Measurements from ENCODE around the gene ALG9.

Gene ALG9

GRCh38 chr11:111846063-111846462 is 25.3 kb downstream of the ALG9 start:
- no peak overlapping the region for H3K27ac ChIP-seq (ENCODE audit: extremely low read depth, low read depth, low read length)
- no peak for TF ChIP-seq ZNF114 (tag by site-specific recombination; IDR thresholded peaks at IDR 0.05)
- no peaks in the 10 kb centered on the region for H3K9me3 ChIP-seq (ENCODE audit: control insufficient read depth, insufficient read depth, low read depth, low read length)
- ChIA-PET POLR2A (interaction anchor here (0.7 kb wide), 1 partner anchor 25 kb away, joined by 3 read pairs; the partner anchor contains the start of gene ALG9), CTCF (interaction anchor here (0.9 to 1.3 kb wide), 2 partner anchors 32 to 136 kb away, joined by 3 read pairs; no protein-coding TSS in a partner anchor)
- no peak overlapping the region for H3K4me3 ChIP-seq (ENCODE audit: low read depth, low read length)
- H3K36me3 ChIP-seq (ENCODE audit: control insufficient read depth in 2 of 2, insufficient read depth in 1 of 2, low read length in 2 of 2), result peaks cover 0 to 58% of the 10 kb centered on the region in 2 experiments; a peak in 2 of 3 replicates
- H3K4me1 ChIP-seq (ENCODE audit: control insufficient read depth, insufficient read depth, low read length), result no peaks in the 10 kb centered on the region

- H3K36me3 ChIP-seq (ENCODE audit: control insufficient read depth in 2 of 2, insufficient read depth in 1 of 2, low read length in 2 of 2), result peaks cover 0 to 53% of the 10 kb centered on the region in 2 experiments; a peak in 2 of 3 replicates
- CTCF ChIA-PET, result interaction anchor here (0.6 to 1.3 kb wide), 6 partner anchors 33 to 281 kb away, joined by 3 to 4 read pairs (median 3); no protein-coding TSS in a partner anchor
- H3K9me3 ChIP-seq (ENCODE audit: control insufficient read depth, insufficient read depth, low read depth, low read length), result no peaks in the 10 kb centered on the region
- no peak for TF ChIP-seq ZNF658 (tag by site-specific recombination; IDR thresholded peaks at IDR 0.05)
- no peak for TF ChIP-seq OVOL3 (tag by site-specific recombination; IDR thresholded peaks at IDR 0.05)
- TF ChIP-seq, protein P1, sequence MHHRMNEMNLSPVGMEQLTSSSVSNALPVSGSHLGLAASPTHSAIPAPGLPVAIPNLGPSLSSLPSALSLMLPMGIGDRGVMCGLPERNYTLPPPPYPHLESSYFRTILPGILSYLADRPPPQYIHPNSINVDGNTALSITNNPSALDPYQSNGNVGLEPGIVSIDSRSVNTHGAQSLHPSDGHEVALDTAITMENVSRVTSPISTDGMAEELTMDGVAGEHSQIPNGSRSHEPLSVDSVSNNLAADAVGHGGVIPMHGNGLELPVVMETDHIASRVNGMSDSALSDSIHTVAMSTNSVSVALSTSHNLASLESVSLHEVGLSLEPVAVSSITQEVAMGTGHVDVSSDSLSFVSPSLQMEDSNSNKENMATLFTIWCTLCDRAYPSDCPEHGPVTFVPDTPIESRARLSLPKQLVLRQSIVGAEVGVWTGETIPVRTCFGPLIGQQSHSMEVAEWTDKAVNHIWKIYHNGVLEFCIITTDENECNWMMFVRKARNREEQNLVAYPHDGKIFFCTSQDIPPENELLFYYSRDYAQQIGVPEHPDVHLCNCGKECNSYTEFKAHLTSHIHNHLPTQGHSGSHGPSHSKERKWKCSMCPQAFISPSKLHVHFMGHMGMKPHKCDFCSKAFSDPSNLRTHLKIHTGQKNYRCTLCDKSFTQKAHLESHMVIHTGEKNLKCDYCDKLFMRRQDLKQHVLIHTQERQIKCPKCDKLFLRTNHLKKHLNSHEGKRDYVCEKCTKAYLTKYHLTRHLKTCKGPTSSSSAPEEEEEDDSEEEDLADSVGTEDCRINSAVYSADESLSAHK (tag by site-specific recombination; IDR thresholded peaks at IDR 0.05), result no peak
- no peak for TF ChIP-seq ZNF837 (tag by site-specific recombination; IDR thresholded peaks at IDR 0.05)
- TF ChIP-seq RBAK (tag by site-specific recombination; IDR thresholded peaks at IDR 0.05), result no peak
- TF ChIP-seq, protein P2, sequence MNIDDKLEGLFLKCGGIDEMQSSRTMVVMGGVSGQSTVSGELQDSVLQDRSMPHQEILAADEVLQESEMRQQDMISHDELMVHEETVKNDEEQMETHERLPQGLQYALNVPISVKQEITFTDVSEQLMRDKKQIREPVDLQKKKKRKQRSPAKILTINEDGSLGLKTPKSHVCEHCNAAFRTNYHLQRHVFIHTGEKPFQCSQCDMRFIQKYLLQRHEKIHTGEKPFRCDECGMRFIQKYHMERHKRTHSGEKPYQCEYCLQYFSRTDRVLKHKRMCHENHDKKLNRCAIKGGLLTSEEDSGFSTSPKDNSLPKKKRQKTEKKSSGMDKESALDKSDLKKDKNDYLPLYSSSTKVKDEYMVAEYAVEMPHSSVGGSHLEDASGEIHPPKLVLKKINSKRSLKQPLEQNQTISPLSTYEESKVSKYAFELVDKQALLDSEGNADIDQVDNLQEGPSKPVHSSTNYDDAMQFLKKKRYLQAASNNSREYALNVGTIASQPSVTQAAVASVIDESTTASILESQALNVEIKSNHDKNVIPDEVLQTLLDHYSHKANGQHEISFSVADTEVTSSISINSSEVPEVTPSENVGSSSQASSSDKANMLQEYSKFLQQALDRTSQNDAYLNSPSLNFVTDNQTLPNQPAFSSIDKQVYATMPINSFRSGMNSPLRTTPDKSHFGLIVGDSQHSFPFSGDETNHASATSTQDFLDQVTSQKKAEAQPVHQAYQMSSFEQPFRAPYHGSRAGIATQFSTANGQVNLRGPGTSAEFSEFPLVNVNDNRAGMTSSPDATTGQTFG (tag by site-specific recombination; IDR thresholded peaks at IDR 0.05; ENCODE audit: borderline replicate concordance), result no peak
- TF ChIP-seq, protein P3, sequence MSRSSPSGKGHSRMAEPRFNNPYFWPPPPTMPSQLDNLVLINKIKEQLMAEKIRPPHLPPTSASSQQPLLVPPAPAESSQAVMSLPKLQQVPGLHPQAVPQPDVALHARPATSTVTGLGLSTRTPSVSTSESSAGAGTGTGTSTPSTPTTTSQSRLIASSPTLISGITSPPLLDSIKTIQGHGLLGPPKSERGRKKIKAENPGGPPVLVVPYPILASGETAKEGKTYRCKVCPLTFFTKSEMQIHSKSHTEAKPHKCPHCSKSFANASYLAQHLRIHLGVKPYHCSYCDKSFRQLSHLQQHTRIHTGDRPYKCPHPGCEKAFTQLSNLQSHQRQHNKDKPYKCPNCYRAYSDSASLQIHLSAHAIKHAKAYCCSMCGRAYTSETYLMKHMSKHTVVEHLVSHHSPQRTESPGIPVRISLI (tag by site-specific recombination; IDR thresholded peaks at IDR 0.05), result no peak
- TF ChIP-seq ZBTB7A (tag by site-specific recombination; IDR thresholded peaks at IDR 0.05; ENCODE audit: low read depth), result no peak
- no peak for TF ChIP-seq ZNF626 (tag by site-specific recombination; IDR thresholded peaks at IDR 0.05)
- TF ChIP-seq ZNF791 (tag by site-specific recombination; IDR thresholded peaks at IDR 0.05), result no peak
- TF ChIP-seq ZNF514 (tag by site-specific recombination; IDR thresholded peaks at IDR 0.05), result no peak
- TF ChIP-seq, protein P4, sequence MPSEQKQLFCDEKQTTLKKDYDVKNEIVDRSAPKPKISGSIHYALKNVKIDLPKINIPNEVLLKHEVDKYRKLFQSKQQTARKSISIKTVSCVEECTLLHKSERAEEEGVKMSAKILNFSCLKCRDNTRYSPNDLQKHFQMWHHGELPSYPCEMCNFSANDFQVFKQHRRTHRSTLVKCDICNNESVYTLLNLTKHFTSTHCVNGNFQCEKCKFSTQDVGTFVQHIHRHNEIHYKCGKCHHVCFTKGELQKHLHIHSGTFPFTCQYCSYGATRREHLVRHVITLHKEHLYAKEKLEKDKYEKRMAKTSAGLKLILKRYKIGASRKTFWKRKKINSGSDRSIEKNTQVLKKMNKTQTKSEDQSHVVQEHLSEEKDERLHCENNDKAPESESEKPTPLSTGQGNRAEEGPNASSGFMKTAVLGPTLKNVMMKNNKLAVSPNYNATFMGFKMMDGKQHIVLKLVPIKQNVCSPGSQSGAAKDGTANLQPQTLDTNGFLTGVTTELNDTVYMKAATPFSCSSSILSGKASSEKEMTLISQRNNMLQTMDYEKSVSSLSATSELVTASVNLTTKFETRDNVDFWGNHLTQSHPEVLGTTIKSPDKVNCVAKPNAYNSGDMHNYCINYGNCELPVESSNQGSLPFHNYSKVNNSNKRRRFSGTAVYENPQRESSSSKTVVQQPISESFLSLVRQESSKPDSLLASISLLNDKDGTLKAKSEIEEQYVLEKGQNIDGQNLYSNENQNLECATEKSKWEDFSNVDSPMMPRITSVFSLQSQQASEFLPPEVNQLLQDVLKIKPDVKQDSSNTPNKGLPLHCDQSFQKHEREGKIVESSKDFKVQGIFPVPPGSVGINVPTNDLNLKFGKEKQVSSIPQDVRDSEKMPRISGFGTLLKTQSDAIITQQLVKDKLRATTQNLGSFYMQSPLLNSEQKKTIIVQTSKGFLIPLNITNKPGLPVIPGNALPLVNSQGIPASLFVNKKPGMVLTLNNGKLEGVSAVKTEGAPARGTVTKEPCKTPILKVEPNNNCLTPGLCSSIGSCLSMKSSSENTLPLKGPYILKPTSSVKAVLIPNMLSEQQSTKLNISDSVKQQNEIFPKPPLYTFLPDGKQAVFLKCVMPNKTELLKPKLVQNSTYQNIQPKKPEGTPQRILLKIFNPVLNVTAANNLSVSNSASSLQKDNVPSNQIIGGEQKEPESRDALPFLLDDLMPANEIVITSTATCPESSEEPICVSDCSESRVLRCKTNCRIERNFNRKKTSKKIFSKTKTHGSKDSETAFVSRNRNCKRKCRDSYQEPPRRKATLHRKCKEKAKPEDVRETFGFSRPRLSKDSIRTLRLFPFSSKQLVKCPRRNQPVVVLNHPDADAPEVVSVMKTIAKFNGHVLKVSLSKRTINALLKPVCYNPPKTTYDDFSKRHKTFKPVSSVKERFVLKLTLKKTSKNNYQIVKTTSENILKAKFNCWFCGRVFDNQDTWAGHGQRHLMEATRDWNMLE (tag by site-specific recombination; conservative IDR thresholded peaks at IDR 0.05; ENCODE audit: low read depth), result no peak
- TF ChIP-seq ZNF155 (tag by site-specific recombination; IDR thresholded peaks at IDR 0.05), result no peak
- no peak for TF ChIP-seq ZNF645 (tag by site-specific recombination; IDR thresholded peaks at IDR 0.05)
- TF ChIP-seq ZSCAN5A (tag by site-specific recombination; IDR thresholded peaks at IDR 0.05), result no peak
- TF ChIP-seq, protein P5, sequence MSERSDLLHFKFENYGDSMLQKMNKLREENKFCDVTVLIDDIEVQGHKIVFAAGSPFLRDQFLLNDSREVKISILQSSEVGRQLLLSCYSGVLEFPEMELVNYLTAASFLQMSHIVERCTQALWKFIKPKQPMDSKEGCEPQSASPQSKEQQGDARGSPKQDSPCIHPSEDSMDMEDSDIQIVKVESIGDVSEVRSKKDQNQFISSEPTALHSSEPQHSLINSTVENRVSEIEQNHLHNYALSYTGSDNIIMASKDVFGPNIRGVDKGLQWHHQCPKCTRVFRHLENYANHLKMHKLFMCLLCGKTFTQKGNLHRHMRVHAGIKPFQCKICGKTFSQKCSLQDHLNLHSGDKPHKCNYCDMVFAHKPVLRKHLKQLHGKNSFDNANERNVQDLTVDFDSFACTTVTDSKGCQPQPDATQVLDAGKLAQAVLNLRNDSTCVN (tag by site-specific recombination; optimal IDR thresholded peaks at IDR 0.05), result no peak
- H3K27ac ChIP-seq (ENCODE audit: extremely low read depth, low read depth, low read length), result no peak overlapping the region
- H3K4me3 ChIP-seq (ENCODE audit: low read depth, low read length), result no peak overlapping the region
- POLR2A ChIA-PET, result interaction anchor here (0.7 kb wide), 1 partner anchor 26 kb away, joined by 3 read pairs; the partner anchor contains the start of gene ALG9
- H3K4me1 ChIP-seq (ENCODE audit: control insufficient read depth, insufficient read depth, low read length), result no peaks in the 10 kb centered on the region
These were observed 25.9 kb downstream of the ALG9 start for GRCh38 chr11:111845276-111846028.

Measured in HEK293 (cell line).